ENCODE measurements around the gene CEL.
"Not testable (repeated sequence)": the region's sequence is repeated elsewhere in the genome, so short reads cannot be mapped to it uniquely, and the experiment has no call there.

The CEL gene

DNA sequence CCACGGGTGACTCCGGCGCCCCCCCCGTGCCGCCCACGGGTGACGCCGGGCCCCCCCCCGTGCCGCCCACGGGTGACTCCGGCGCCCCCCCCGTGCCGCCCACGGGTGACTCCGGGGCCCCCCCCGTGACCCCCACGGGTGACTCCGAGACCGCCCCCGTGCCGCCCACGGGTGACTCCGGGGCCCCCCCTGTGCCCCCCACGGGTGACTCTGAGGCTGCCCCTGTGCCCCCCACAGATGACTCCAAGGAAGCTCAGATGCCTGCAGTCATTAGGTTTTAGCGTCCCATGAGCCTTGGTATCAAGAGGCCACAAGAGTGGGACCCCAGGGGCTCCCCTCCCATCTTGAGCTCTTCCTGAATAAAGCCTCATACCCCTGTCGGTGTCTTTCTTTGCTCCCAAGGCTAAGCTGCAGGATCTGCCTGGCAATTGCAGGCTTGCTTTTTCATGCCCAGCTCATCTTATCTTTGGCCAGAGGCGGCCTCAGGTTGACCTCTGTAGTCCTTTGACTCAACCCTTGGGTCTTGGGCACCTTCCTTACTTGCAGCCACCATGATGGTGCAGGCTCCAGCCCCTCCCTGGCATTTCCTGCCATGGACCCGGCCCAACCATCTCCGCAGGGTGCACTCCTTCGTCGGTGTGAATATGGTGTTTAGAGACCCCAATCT, 9.8 kb downstream of the CEL start:
- no peak for DNase-seq (ENCODE audit: low read depth)
- TF ChIP-seq, protein P1, sequence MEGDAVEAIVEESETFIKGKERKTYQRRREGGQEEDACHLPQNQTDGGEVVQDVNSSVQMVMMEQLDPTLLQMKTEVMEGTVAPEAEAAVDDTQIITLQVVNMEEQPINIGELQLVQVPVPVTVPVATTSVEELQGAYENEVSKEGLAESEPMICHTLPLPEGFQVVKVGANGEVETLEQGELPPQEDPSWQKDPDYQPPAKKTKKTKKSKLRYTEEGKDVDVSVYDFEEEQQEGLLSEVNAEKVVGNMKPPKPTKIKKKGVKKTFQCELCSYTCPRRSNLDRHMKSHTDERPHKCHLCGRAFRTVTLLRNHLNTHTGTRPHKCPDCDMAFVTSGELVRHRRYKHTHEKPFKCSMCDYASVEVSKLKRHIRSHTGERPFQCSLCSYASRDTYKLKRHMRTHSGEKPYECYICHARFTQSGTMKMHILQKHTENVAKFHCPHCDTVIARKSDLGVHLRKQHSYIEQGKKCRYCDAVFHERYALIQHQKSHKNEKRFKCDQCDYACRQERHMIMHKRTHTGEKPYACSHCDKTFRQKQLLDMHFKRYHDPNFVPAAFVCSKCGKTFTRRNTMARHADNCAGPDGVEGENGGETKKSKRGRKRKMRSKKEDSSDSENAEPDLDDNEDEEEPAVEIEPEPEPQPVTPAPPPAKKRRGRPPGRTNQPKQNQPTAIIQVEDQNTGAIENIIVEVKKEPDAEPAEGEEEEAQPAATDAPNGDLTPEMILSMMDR (IDR thresholded peaks at IDR 0.05; ENCODE audit: insufficient read depth, low read depth, low read length, missing control alignments) = no peak
- no peak overlapping the region for H3K4me3 ChIP-seq (ENCODE audit: low read length)

DNA sequence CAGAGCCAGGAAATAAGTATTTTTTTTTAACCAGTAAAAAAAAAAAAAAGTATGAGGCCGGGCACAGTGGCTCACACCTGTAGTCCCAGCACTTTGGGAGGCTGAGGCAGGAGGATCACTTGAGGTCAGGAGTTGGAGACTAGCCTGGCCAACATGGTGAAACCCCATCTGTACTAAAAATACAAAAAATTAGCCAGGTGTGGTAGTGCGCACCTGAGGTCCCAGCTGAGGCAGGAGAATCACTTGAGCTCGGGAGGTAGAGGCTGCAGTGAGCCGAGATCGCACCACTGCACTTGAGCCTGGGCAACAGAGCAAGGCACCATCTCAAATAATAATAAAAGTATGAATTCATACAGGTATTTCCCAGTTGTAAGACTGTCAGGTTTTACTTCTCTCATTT, 10.4 kb downstream of the CEL start:
- DNase-seq (ENCODE audit: low read depth); H3K4me3 ChIP-seq (ENCODE audit: low read length): not testable (repeated sequence)

DNA sequence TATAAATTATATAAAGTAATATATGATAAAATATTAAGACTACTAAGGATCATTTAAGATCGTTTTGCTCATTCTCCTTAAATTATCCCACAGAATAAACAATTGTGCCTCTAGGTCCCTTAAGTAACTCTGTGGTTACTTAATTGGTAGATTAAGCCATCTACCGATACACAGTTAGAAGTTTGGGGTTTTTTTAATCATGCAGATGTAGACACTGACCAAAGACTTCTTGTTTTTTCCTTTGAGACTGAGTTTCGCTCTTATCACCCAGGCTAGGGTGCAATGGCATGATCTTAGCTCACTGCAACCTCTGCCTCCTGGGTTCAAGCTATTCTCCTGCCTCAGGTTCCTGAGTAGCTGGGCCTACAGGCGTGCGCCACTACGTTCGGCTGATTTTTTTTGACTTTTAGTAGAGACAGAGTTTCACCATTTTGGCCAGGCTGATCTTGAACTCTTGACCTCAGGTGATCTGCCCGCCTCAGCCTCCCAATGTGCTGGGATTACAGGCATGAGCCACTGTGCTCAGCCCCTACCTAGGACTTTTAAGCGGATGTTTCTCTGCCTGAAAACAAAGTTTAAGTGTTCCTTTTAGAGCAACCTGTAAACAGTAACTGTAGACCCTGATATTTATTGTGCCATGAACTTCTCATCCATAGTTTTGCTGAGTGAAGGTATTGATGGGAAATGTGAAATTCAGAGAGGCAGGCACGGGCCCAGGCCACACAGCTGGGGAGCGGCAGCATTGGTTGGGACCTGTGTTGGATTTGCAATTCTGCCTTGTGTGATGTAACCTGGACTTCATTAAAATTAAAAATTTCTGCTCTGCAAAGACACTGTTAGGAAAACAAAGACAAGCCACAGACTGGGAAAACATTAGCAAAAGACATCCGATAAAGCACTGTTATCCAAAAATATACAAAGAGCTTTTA, 11.6 kb downstream of the CEL start:
- DNase-seq (ENCODE audit: low read depth) = no peak
- TF ChIP-seq, protein P1 (IDR thresholded peaks at IDR 0.05; ENCODE audit: insufficient read depth, low read depth, low read length, missing control alignments) = no peak
- no peak overlapping the region for H3K4me3 ChIP-seq (ENCODE audit: low read length)

DNA sequence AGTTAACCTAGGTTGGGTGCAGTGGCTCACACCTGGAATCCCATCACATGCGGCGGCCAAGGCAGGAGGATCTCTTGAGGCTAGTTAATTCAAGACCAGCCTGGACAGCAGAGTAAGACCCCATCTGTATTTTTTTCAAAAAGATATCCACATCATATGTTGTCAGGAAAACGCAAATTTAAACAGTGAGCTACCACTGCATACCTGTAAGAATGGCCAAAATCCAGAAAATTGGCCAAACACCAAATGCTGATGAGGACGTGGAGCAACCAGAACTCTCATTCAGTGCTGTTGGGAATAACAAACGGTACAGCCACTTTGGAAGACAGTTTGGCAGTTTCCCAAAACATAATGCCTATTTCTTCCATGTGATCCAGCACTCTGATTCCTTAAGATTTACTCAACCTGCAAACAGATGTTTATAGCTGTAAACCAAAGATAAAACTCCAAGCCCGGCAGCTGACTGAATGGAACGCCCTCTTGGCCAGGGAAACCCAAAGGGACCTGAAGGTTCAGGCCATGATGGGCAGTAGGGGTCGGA, 12.4 kb downstream of the CEL start:
- DNase-seq (ENCODE audit: low read depth) = no peak
- H3K4me3 ChIP-seq (ENCODE audit: low read length) = no peak overlapping the region
- TF ChIP-seq, protein P1 (IDR thresholded peaks at IDR 0.05; ENCODE audit: insufficient read depth, low read depth, low read length, missing control alignments) = no peak

DNA sequence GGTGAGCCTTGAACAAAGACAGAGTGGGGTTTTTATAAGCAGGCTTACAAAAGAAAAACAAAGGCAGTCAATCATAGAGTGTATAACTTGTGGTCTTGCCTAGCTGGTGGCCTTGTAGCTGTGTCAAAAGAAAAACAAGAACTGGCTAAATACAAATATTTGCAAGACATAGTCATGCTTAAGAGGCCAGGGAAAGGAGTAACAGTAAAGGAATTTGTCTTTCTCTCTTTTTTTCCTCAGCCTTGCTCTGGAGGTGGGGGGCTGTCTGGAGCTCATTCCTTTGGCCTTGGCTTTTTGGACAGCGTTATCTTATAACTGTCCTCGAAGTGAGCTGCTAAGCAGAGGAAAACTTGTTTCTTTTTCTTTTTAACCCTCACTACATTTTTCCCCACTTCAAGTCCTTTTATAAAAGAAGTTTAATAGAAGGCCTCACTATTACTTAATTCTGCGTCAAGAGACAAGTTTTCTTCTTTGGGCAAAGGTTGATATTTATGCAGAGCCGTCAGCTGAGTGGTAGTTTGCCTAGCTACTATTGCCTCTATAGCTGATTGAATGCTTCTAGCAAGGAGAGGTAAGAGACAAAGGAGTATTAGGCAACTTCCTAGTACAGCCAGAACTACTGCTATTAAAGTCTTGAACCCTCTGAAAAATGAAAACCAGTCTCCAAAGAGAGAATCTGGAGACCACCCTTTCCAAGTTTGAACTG, 14.3 kb downstream of the CEL start:
- H3K4me3 ChIP-seq (ENCODE audit: low read length) = no peak overlapping the region
- TF ChIP-seq, protein P1 (IDR thresholded peaks at IDR 0.05; ENCODE audit: insufficient read depth, low read depth, low read length, missing control alignments) = no peak
- peak; percentile 36 for DNase-seq (ENCODE audit: low read depth)

DNA sequence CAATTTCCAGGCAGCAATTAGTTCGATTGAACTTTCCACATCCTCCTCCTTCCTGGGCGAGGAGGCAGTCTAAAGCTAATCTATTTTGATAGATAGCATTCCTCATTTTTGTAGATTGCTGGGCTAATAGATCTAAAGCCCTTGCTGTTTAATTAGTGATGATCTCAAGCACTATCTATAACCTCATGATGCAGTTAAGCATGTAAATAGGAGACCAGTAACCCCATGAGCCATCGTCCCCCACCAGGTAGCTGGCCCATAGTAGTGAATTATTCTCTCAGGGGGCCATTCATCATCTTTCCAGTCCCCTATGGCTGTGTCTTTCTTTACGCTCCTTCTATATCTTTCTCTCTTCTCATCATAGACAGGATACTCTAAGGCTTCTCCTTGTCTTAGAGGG, 14.9 kb downstream of the CEL start:
- TF ChIP-seq, protein P1 (IDR thresholded peaks at IDR 0.05; ENCODE audit: insufficient read depth, low read depth, low read length, missing control alignments) = no peak
- DNase-seq (ENCODE audit: low read depth) = no peak
- no peak overlapping the region for H3K4me3 ChIP-seq (ENCODE audit: low read length)

DNA sequence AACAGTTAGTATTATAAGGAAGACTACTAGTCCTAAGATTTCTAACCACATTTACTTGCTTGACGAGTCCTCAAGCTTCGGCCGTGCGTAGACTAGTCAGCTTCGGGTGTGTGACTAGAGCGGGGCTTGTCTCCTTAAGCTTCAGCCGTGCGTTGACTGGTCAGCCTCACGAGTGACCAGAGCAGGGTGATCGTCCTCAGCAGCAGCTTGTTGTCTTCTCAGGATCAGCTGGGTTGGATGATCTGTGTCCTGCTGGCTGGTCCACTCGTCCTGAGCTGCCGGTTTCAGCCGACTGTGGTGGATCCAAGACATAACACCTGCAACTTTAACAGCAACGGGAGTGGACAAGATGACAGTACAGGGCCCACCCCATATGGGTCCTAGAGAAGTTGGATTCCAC, 16.7 kb downstream of the CEL start:
- TF ChIP-seq, protein P1 (IDR thresholded peaks at IDR 0.05; ENCODE audit: insufficient read depth, low read depth, low read length, missing control alignments) = no peak

More for the DNA sequence above, 16.7 kb downstream of the CEL start:
- DNase-seq (ENCODE audit: low read depth) = no peak
- no peak overlapping the region for H3K4me3 ChIP-seq (ENCODE audit: low read length)

Measured in epithelial cell of esophagus (primary cell).